Right lobe of liver (tissue), 6 donors: Measurements from ENCODE around the gene SPRY4. TPM values are rescaled to one million over a fixed set of nuclear protein-coding genes. Genes with fewer than 3 reads are reported as not detected.

Experiments
- ATAC-seq, 4 donors: fragments of 200-7000 bp; cut with Tn5 transposase; one replicate each; pipeline ENCODE4 v1.9.1; 2020; ENCODE audit warnings: mild to moderate bottlenecking in 4 of 4, moderate library complexity in 4 of 4
- DNase-seq, 3 donors: peaks; one replicate each; pipeline ENCODE4 v3.0.0-alpha.2; 2020
- H3K27ac ChIP-seq, 3 donors: fragments of 200-600 bp; one replicate each; pipeline ENCODE4 v1.8.0; 2022
- H3K27me3 ChIP-seq, 2 donors: fragments of 200-600 bp; one replicate each; pipeline ENCODE4 v1.8.0; 2022
- H3K36me3 ChIP-seq, 4 donors: fragments of 200-600 bp; sonication (generic) in 1 of 4; one replicate each; pipeline versions ENCODE4 v1.5.1 to v1.8.0; 2017 to 2022; ENCODE audit warnings: control low read depth in 1 of 4
- H3K4me1 ChIP-seq, 4 donors: fragments of 200-600 bp; sonication (generic) in 1 of 4; one replicate each; pipeline versions ENCODE4 v1.5.1 to v1.8.0; 2017 to 2022; ENCODE audit warnings: control low read depth in 1 of 4
- H3K4me3 ChIP-seq, 3 donors: fragments of 200-600 bp; one replicate each; pipeline ENCODE4 v1.8.0; 2022
- H3K9me3 ChIP-seq, 4 donors: fragments of 200-600 bp; sonication (generic) in 1 of 4; one replicate each; pipeline versions ENCODE4 v1.5.1 to v1.8.0; 2017 to 2022; ENCODE audit warnings: control low read depth in 1 of 4
- POLR2A ChIP-seq: fragments of 450-650 bp; IDR thresholded peaks from one replicate; pipeline ENCODE4 v1.6.1; 2017; ENCODE audit warnings: antibody characterized with exemption, mild to moderate bottlenecking
- WGBS: methylation state at CpG from one replicate; pipeline ENCODE4 v1.1.6; 2018; ENCODE audit warnings: low coverage, low lambda C conversion rate; ENCODE audit not compliant: insufficient coverage; ENCODE audit errors: missing lambda C conversion rate; 5-methylcytosine and 5-hydroxymethylcytosine counted together
- intact Hi-C, 2 donors: fragments of 100-400 bp; cut with DNase I; formaldehyde crosslinking; loops; one replicate each; pipeline versions ENCODE4 v1.11.2 to v1.14.1; 2022
- total RNA-seq, 6 experiments: library from RNA; depleted of rRNA in 2 of 6; stranded (reverse); fragments of >200 nt in 2 of 6; fragmentation: NEBNext Ultra II Directional in 3 of 6; extraction: Animal tissue kit (Norgen Biotek cat#: 25700) in 3 of 6; gene quantifications; one replicate each; pipeline versions ENCODE4 v1.1.0 to v1.2.4, GENCODE V29; 2016 to 2023
- TF ChIP-seq, protein P1 (sequence below), 4 donors: fragments of 200-600 bp in 3 of 4; fragments of 450-650 bp in 1 of 4; IDR thresholded peaks; one replicate each; pipeline versions ENCODE4 v1.5.1 to v1.8.0; 2016 to 2022; ENCODE audit warnings: antibody characterized with exemption in 4 of 4, mild to moderate bottlenecking in 2 of 4
- donor health status: DM: no; HTN: yes; CAD: no.
- donor health status: DM: no; HTN: no; CAD: no.
- donor health status: DM: no; HTN: no; CAD: no.
- donor health status: DM: no; HTN: yes; CAD: no.
- donor health status: DM: no; HTN: yes; CAD: no.

Gene SPRY4
- total RNA-seq, 6 experiments from 2014 or later, result 3.9 to 11.6 (median 7.3) TPM

DNA sequence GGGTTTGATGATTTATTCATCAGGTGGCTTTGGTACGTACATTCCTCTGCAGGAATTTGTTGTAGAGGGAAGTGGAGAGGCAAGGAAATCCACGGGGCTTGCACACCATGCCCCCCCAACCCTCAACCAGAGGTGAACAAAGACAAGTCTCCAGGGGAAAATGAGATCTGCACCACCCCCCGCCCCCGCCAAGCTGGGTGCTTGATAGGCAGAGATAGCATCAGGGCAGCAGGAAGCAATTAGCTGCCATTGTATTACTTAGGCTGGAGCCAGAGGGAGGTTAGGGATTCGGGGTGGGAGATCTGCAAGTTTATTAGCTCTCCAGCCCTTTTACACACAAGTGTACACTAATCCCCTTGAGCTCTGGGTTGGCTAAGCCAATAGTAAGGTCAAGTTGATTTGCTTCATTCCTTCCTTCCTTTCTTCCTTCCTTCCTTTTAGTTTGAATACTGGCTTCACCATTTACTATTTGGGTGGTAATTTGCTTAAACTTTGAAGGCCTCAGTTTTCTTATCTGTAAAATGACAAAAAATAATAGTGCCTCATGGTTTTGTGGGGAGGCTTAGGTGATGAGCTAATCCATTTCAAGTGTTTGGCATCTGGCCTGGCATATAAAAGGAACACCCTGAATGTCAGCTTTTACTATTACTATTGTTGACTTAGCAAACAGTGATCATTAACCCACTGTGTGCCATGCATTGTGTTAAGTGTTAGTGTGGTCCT lies 34.1 kb downstream of the SPRY4 start:
- no peaks in the 10 kb centered on the region for H3K4me1 ChIP-seq
- H3K36me3 ChIP-seq, result no peaks in the 10 kb centered on the region
- ATAC-seq, result no peak
- H3K27me3 ChIP-seq, result no peaks in the 10 kb centered on the region
- WGBS, result 100% methylated on average over 1 of the region's 5 CpGs
- H3K4me3 ChIP-seq, result no peak overlapping the region
- DNase-seq, result no peak
- H3K9me3 ChIP-seq, result no peaks in the 10 kb centered on the region
- H3K27ac ChIP-seq, result no peak overlapping the region
- intact Hi-C loops, result no loop called here
- no peak for TF ChIP-seq POLR2A
- TF ChIP-seq, protein P1, sequence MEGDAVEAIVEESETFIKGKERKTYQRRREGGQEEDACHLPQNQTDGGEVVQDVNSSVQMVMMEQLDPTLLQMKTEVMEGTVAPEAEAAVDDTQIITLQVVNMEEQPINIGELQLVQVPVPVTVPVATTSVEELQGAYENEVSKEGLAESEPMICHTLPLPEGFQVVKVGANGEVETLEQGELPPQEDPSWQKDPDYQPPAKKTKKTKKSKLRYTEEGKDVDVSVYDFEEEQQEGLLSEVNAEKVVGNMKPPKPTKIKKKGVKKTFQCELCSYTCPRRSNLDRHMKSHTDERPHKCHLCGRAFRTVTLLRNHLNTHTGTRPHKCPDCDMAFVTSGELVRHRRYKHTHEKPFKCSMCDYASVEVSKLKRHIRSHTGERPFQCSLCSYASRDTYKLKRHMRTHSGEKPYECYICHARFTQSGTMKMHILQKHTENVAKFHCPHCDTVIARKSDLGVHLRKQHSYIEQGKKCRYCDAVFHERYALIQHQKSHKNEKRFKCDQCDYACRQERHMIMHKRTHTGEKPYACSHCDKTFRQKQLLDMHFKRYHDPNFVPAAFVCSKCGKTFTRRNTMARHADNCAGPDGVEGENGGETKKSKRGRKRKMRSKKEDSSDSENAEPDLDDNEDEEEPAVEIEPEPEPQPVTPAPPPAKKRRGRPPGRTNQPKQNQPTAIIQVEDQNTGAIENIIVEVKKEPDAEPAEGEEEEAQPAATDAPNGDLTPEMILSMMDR (IDR thresholded peaks at IDR 0.05), result no peak

GRCh38 chr5:142289708-142290576 lies 34.9 kb downstream of the SPRY4 start:
- H3K27ac ChIP-seq, result no peak overlapping the region
- H3K4me1 ChIP-seq, result no peaks in the 10 kb centered on the region
- ATAC-seq, result no peak
- 42% methylated on average over 5 of the region's 11 CpGs for WGBS
- H3K4me3 ChIP-seq, result no peak overlapping the region
- no peak for TF ChIP-seq POLR2A
- TF ChIP-seq, protein P1 (IDR thresholded peaks at IDR 0.05), result no peak
- no peak for DNase-seq
- no peaks in the 10 kb centered on the region for H3K27me3 ChIP-seq
- no peaks in the 10 kb centered on the region for H3K36me3 ChIP-seq
- intact Hi-C loops, result no loop called here
- H3K9me3 ChIP-seq, result no peaks in the 10 kb centered on the region

- H3K36me3 ChIP-seq, result no peaks in the 10 kb centered on the region
- no peak overlapping the region for H3K4me3 ChIP-seq
- ATAC-seq (no peak), DNase-seq (no peak)
- TF ChIP-seq, protein P1 (IDR thresholded peaks at IDR 0.05), result no peak
- TF ChIP-seq POLR2A, result no peak
- no peaks in the 10 kb centered on the region for H3K27me3 ChIP-seq
- intact Hi-C loops, result no loop called here
- 73% methylated on average over 5 of the region's 5 CpGs for WGBS
- H3K27ac ChIP-seq, result no peak overlapping the region
- H3K4me1 ChIP-seq, result no peaks in the 10 kb centered on the region
- H3K9me3 ChIP-seq, result no peaks in the 10 kb centered on the region
Observed at GRCh38 chr5:142287973-142288313, 36.9 kb downstream of the SPRY4 start.

- H3K27ac ChIP-seq, result no peak overlapping the region
- ATAC-seq, result peak in 3 of 4 donors; percentile 19 to 38 (median 26)
- 52% methylated on average over 8 of the region's 17 CpGs for WGBS
Observed at GRCh38 chr5:142287096-142287972, 37.5 kb downstream of the SPRY4 start.

More at GRCh38 chr5:142287096-142287972, 37.5 kb downstream of the SPRY4 start:
- Histone ChIP-seq H3K9me3 (no peaks in the 10 kb centered on the region), H3K36me3 (no peaks in the 10 kb centered on the region), H3K4me3 (no peak overlapping the region), H3K4me1 (no peaks in the 10 kb centered on the region), H3K27me3 (no peaks in the 10 kb centered on the region)
- DNase-seq, result no peak
- intact Hi-C loops, result no loop called here
- TF ChIP-seq, protein P1 (IDR thresholded peaks at IDR 0.05), result no peak
- no peak for TF ChIP-seq POLR2A
